ENCODE data around the gene TPO. TPM values are rescaled to one million over a fixed set of nuclear protein-coding genes. Genes with fewer than 3 reads are reported as not detected.

The TPO gene
- polyA plus RNA-seq, 1 experiment = not detected

- ChIA-PET POLR2A (no interaction called here), CTCF (no interaction called here)
- H3K27me3 ChIP-seq (ENCODE audit: control insufficient read depth, insufficient read depth, low read length) = no peaks in the 10 kb centered on the region
- no peak overlapping the region for H3K4me3 ChIP-seq (ENCODE audit: low read depth, low read length)
- no peaks in the 10 kb centered on the region for H3K36me3 ChIP-seq (ENCODE audit: control insufficient read depth, insufficient read depth, low read length)
- no peak for DNase-seq (ENCODE audit: low read depth)
- TF ChIP-seq, protein P1, sequence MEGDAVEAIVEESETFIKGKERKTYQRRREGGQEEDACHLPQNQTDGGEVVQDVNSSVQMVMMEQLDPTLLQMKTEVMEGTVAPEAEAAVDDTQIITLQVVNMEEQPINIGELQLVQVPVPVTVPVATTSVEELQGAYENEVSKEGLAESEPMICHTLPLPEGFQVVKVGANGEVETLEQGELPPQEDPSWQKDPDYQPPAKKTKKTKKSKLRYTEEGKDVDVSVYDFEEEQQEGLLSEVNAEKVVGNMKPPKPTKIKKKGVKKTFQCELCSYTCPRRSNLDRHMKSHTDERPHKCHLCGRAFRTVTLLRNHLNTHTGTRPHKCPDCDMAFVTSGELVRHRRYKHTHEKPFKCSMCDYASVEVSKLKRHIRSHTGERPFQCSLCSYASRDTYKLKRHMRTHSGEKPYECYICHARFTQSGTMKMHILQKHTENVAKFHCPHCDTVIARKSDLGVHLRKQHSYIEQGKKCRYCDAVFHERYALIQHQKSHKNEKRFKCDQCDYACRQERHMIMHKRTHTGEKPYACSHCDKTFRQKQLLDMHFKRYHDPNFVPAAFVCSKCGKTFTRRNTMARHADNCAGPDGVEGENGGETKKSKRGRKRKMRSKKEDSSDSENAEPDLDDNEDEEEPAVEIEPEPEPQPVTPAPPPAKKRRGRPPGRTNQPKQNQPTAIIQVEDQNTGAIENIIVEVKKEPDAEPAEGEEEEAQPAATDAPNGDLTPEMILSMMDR (IDR thresholded peaks at IDR 0.05; ENCODE audit: insufficient read depth, low read depth, low read length) = no peak
These were observed 15.9 kb upstream of the TPO start for GRCh38 chr2:1397350-1397749.

DNA sequence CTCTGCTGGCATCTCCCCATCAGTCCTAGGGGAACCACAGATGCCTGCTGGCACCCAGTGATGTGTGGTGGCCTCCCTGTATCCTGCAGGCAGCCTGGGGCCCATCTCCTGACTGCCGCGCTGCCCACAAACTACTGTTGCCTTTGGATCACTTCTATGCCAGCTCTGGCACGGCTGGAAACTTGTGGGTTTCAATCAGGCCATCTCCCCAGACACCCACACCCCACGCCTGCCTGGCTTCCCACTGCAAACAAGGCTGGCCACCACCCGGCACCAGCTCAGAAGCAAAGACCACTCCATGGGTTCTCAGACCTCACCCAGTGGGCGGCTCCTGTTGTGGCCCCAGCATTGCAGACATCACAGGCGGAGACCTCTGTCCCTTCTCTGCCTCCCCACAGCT is 15.1 kb upstream of the TPO start:
- no peaks in the 10 kb centered on the region for H3K36me3 ChIP-seq (ENCODE audit: control insufficient read depth, insufficient read depth, low read length)
- ChIA-PET POLR2A (no interaction called here), CTCF (no interaction called here)
- TF ChIP-seq, protein P1 (IDR thresholded peaks at IDR 0.05; ENCODE audit: insufficient read depth, low read depth, low read length) = no peak
- no peak for DNase-seq (ENCODE audit: low read depth)
- no peaks in the 10 kb centered on the region for H3K27me3 ChIP-seq (ENCODE audit: control insufficient read depth, insufficient read depth, low read length)
- H3K4me3 ChIP-seq (ENCODE audit: low read depth, low read length) = no peak overlapping the region

GRCh38 chr2:1400943-1401735 is 12.1 kb upstream of the TPO start:
- ChIA-PET CTCF (no interaction called here), POLR2A (no interaction called here)
- TF ChIP-seq, protein P1 (IDR thresholded peaks at IDR 0.05; ENCODE audit: insufficient read depth, low read depth, low read length) = no peak
- DNase-seq (ENCODE audit: low read depth) = no peak
- no peaks in the 10 kb centered on the region for H3K27me3 ChIP-seq (ENCODE audit: control insufficient read depth, insufficient read depth, low read length)
- no peak overlapping the region for H3K4me3 ChIP-seq (ENCODE audit: low read depth, low read length)
- no peaks in the 10 kb centered on the region for H3K36me3 ChIP-seq (ENCODE audit: control insufficient read depth, insufficient read depth, low read length)

DNA sequence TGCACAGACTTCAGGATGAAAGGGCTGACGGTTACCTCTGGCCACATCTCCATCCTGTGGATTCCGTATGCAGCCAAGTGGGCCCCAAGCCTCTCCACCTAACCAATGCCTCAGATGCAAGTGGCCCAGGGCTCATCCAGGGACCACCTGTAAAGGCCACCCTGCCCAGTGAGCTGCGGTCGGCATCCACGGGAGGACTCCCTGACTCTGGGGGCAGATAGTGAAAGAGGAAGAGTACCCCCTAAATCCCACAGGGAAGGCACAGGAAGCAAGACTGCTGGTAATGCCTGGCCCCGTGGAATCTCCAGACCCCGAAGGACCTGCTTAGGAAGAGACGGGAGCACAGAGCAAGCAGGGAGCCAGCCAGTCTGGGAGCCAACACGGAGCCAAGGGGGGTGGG is 11.2 kb upstream of the TPO start:
- TF ChIP-seq, protein P1 (IDR thresholded peaks at IDR 0.05; ENCODE audit: insufficient read depth, low read depth, low read length) = no peak
- Histone ChIP-seq H3K36me3 (ENCODE audit: control insufficient read depth, insufficient read depth, low read length) (no peaks in the 10 kb centered on the region), H3K27me3 (ENCODE audit: control insufficient read depth, insufficient read depth, low read length) (no peaks in the 10 kb centered on the region), H3K4me3 (ENCODE audit: low read depth, low read length) (no peak overlapping the region)
- ChIA-PET CTCF (no interaction called here), POLR2A (no interaction called here)
- no peak for DNase-seq (ENCODE audit: low read depth)

DNA sequence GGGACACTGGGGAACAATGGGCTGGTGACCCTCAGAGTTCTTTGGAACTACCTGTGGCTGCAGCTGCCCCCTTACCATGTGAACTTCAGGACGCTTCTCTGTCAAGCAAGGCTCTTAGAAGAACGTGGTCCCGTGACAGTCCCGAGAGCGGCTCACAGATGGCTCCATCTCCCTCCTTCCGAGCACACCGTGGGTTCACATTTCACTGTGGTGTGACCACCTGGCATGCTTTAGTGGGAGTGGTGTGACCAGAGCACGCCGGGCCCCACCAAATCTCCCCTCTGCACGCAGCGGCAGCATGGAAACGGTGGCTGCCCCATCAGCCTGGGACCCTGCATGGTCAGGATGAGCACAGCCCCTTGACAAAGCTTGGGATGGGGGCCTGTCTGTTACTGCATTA is 9.7 kb upstream of the TPO start:
- Histone ChIP-seq H3K4me3 (ENCODE audit: low read depth, low read length) (no peak overlapping the region), H3K36me3 (ENCODE audit: control insufficient read depth, insufficient read depth, low read length) (no peaks in the 10 kb centered on the region), H3K27me3 (ENCODE audit: control insufficient read depth, insufficient read depth, low read length) (no peaks in the 10 kb centered on the region)
- ChIA-PET POLR2A (no interaction called here), CTCF (no interaction called here)
- DNase-seq (ENCODE audit: low read depth) = no peak
- TF ChIP-seq, protein P1 (IDR thresholded peaks at IDR 0.05; ENCODE audit: insufficient read depth, low read depth, low read length) = no peak

Measured in BJ (cell line).